Left lobe of liver (tissue), 2 donors: ENCODE measurements around the gene TMEM165. TPM values are rescaled to one million over a fixed set of nuclear protein-coding genes. Genes with fewer than 3 reads are reported as not detected.

ENCODE experiments used
- ATAC-seq: fragments of 200-7000 bp; cut with Tn5 transposase; one replicate; pipeline ENCODE4 v1.9.1; 2020; ENCODE audit warnings: mild to moderate bottlenecking, moderate library complexity
- DNase-seq: peaks from one replicate; pipeline ENCODE4 v3.0.0-alpha.2; 2020; ENCODE audit warnings: low spot score
- total RNA-seq: library from RNA; stranded (reverse); gene quantifications from one replicate; pipeline ENCODE4 v1.2.1, GENCODE V29; 2021
- donor health status: DM: no; HTN: no; CAD: no; lungs with moderate emphysema.
- donor health status: DM: no; HTN: yes; CAD: no.

Gene TMEM165
- total RNA-seq, 1 donor from 2014 or later = 15.8 TPM

DNA sequence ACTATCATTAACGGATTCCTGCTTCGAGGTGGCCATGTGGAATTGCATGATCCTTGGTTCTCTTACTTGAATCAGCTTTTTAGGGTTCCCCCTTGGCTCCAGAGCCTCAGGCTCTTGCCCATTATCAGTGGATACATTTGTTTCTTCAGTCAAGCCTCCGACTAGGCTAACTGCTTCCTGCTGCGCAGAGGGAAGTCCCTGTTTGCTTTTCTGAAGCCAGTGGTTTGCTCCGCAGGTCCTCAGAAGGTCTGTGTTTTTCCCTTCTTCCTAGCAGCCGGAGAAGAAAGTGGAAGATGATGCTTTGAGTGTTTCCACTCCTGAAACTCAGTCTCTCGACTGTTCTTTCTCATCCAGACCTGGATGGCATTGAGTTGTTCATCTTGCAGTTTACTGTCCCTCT, 29.1 kb upstream of the TMEM165 start:
- no peak for DNase-seq
- ATAC-seq = no peak

GRCh38 chr4:55367084-55367722, 28.6 kb upstream of the TMEM165 start:
- DNase-seq = no peak
- no peak for ATAC-seq

GRCh38 chr4:55369968-55370367, 25.8 kb upstream of the TMEM165 start:
- DNase-seq = no peak
- no peak for ATAC-seq

GRCh38 chr4:55372259-55372658, 23.5 kb upstream of the TMEM165 start:
- DNase-seq (no peak), ATAC-seq (no peak)

DNA sequence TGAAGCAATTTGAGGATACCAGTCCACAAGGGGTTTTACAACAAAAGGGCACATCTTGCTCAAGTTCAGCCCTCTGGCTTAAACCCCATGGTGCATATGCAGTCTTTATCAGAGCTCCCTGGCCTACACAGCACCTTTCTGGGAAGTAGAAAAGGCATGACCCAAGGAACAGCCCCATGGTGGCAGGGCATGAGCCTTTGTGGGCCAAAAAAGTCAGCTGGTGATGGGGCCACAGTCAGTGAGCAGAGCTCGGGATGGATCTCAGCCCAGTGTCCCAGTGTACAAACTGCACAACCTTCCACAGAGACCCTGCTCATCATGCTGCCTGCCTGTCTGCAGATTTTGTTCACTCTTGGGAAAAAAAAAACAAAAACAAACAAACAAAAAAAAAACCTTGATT, 22.3 kb upstream of the TMEM165 start:
- ATAC-seq (no peak), DNase-seq (no peak)

GRCh38 chr4:55376698-55377097, 19.1 kb upstream of the TMEM165 start:
- ATAC-seq (no peak), DNase-seq (no peak)

- DNase-seq (no peak), ATAC-seq (no peak)
These were observed 16.9 kb upstream of the TMEM165 start for GRCh38 chr4:55378617-55379467.

DNA sequence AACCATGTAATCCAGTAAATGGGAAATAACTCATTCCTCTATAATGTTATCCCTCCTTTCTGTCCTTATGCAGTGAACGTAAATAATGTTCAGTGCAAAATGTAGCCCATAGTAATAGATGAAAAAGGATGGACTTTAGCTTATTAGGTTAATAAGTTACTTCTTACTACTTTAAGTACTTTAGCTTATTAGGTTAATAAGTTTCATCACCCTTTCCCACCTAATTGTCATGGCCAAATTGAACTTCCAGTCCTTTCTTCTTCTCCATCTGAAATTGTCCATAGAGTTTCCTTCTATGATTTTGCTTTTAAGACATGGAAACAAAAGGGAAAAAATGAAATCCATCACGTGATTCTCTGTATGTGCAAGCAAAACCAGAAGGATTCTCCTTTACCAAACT, 15.2 kb upstream of the TMEM165 start:
- DNase-seq (no peak), ATAC-seq (no peak)

DNA sequence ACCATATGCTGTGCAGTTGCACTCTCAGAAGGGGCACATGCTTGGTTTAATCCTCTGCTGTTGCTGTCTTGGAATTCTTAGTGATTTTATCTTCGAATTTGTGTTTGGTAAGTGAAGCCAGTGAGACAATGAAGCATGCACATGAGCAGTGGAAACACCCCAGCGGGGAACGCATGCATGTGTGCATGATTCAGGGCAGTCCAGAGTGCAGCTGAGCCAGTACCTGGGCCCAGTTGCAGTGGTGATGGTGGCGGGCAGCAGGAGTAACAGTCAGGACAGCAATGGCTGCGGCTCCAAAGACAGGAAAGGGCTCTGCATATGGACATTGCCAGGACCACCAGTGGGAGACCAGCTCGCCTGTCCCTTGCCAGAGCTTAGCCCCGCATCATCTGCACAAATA, 14.3 kb upstream of the TMEM165 start:
- ATAC-seq = no peak
- no peak for DNase-seq

DNA sequence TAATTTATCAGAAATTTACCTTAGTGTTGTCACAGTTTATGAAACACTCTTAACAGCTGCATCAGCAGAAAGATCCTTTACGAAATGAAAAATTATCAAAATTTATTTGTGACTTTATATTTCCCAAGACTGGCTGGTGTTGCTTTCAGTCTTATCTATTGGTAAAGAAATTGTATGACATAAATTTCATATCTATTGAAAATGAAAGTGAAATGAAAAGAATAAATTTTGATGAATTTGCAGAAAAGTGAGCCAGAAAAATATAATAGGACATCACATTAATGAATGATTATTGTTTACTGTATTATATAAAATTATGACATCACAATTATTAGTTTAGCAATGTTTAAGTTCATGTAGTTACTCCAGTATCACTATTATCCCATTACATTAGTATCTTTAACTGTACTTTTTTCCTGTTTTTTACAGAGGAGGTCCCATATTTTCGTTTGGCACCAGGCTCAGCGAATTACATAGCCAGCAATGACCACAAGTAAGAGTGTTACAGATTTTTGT, 13.2 kb upstream of the TMEM165 start:
- no peak for DNase-seq
- ATAC-seq = no peak

DNA sequence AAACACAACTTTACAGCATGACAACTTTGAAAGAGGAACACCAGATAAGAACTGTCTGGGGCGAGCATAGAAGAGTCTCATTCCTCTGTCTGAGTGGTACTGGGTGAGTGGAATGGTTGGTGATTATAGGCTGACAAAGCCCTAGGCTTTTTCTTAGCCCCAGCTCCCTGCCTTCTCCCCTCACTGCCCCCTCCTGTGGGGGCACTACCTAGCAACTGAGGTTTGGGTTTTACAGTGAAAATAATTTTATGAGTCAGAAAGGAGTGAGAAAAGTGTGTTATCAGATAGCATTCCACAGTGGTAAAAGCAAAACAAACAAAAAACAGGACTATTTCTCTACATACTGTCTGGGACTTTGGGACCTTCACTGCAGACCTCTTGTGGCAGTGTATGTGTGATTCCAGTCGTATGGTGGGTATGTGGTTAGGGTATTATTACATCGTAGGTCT, 10.5 kb upstream of the TMEM165 start:
- no peak for DNase-seq
- ATAC-seq = no peak

GRCh38 chr4:55386073-55386472, 9.7 kb upstream of the TMEM165 start:
- ATAC-seq (no peak), DNase-seq (no peak)

DNA sequence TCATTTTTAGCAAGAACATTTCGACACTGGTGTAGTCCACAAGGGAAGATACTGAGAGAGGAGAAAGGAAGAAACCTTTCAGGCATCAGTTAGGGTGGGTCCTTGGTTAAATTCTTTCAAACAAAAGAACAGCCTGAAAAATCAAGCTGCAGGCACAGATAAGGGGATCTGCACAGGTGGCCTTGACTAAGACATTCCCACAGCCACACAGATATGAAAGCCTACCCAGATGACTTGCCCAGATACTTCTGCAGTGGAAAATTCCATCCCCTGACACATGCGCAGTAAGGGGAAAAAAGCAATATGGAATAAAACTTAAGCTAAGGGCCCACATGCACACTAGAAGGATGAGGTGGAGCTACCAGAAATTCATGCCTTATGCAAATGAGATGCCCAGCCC, 8.9 kb upstream of the TMEM165 start:
- no peak for DNase-seq
- ATAC-seq = no peak

- no peak for DNase-seq
- no peak for ATAC-seq
These were observed 2.1 kb upstream of the TMEM165 start for GRCh38 chr4:55393461-55394320.

- no peak for DNase-seq
- no peak for ATAC-seq
These were observed 584 bp upstream of the TMEM165 start for GRCh38 chr4:55395218-55395528.

- peak; percentile 72 for ATAC-seq
- peak; percentile 60 for DNase-seq
These were observed 760 bp downstream of the TMEM165 start for GRCh38 chr4:55396308-55397125.

DNA sequence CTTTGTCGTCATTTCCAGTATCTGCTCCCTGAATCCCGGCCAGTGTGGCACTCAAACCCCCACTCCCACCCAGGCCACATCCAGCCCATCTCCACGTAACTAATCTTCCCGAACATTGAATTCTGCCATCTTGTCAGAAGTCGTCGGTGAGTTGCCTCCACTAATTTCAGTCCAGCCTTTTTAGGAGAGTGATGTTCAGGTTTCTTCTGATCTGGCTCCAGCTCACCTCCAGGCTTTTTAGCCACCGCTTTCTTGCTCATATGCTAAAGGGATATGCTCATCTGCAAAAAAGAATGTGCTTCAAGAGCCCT, 1.3 kb downstream of the TMEM165 start:
- DNase-seq = no peak
- no peak for ATAC-seq

GRCh38 chr4:55397520-55398321, 2.0 kb downstream of the TMEM165 start:
- ATAC-seq = no peak
- no peak for DNase-seq

GRCh38 chr4:55398461-55398860, 2.7 kb downstream of the TMEM165 start:
- DNase-seq = no peak
- no peak for ATAC-seq

DNA sequence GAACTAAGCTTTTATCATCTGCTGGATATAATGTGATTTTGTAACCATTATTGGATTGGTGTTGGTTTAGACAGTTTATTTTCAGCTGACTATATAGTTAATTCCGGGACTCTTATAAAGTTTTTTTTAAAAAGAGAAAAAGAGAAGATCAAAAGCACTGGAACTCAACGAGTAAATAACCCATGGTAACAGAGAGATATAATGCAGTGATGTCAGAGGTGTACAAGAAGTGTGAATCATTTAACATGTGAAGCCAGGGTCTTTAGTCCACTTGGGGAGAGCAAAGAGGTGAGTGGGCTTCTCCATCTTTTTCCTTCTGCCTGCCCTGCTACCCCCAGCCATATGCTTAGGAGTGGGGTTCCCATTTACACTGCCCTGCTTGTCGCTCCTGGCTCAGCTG, 3.2 kb downstream of the TMEM165 start:
- DNase-seq (no peak), ATAC-seq (no peak)
